H1 (cell line): Measurements from ENCODE around the gene DCAF17. TPM values are rescaled to one million over a fixed set of nuclear protein-coding genes. Genes with fewer than 3 reads are reported as not detected.

ENCODE experiments used
- CTCF ChIA-PET: fragments of 300-600 bp; sonication (Branson Sonifier 250); formaldehyde crosslinking; loops from one replicate; lab custom pipeline; 2021; ENCODE audit not compliant: partially characterized antibody; lab: Charles Lee
- POLR2A ChIA-PET: fragments of 300-600 bp; sonication (Branson Sonifier 250); formaldehyde crosslinking; loops from one replicate; lab custom pipeline; 2021; ENCODE audit warnings: inconsistent platforms; ENCODE audit not compliant: partially characterized antibody; lab: Charles Lee
- DNase-seq, 2 experiments: peaks; one replicate each; pipeline versions ENCODE4 v3.0.0 to v3.0.0-alpha.2; 2010 to 2022; ENCODE audit warnings: low spot score in 2 of 2, low read depth in 1 of 2, mixed read lengths in 1 of 2
- FAIRE-seq: peaks from 2 replicates; lab custom pipeline; 2011; peaks lifted over from hg19 to GRCh38; lab: Jason Lieb, UNC
- H2AFZ ChIP-seq: 2 replicates; pipeline ENCODE4 v1.8.1; 2012; ENCODE audit warnings: low read length, inconsistent platforms
- H2AK5ac ChIP-seq: 2 replicates; pipeline ENCODE4 v1.6.1; 2013; ENCODE audit warnings: low read depth, low read length
- H2BK120ac ChIP-seq: replicated peaks from 2 replicates; pipeline ENCODE3; 2013; ENCODE audit warnings: low read depth, low read length, inconsistent platforms
- H2BK12ac ChIP-seq: 2 replicates; pipeline ENCODE4 v1.6.1; 2013; ENCODE audit warnings: low read depth, low read length
- H2BK15ac ChIP-seq: 2 replicates; pipeline ENCODE4 v1.6.1; 2013; ENCODE audit warnings: low read length
- H2BK20ac ChIP-seq: 2 replicates; pipeline ENCODE4 v1.6.1; 2013; ENCODE audit warnings: low read length
- H2BK5ac ChIP-seq: 2 replicates; pipeline ENCODE4 v1.6.1; 2013; ENCODE audit warnings: low read depth, low read length
- H3K14ac ChIP-seq: 2 replicates; pipeline ENCODE4 v1.6.1; 2013; ENCODE audit warnings: inconsistent platforms; ENCODE audit not compliant: insufficient read length
- H3K18ac ChIP-seq: 2 replicates; pipeline ENCODE4 v1.6.1; 2013; ENCODE audit warnings: low read length; ENCODE audit errors: extremely low read depth
- H3K23ac ChIP-seq: 2 replicates; pipeline ENCODE4 v1.6.1; 2013; ENCODE audit warnings: inconsistent platforms; ENCODE audit not compliant: insufficient read length
- H3K23me2 ChIP-seq: 2 replicates; pipeline ENCODE4 v1.6.1; 2013; ENCODE audit warnings: low read depth, low read length
- H3K27ac ChIP-seq: 2 replicates; pipeline ENCODE4 v1.6.1; 2011; ENCODE audit warnings: low read depth, low read length, inconsistent platforms
- H3K27me3 ChIP-seq, 4 experiments: replicated peaks in 1 of 4; 1 replicate in 1 of 4; 2 replicates in 3 of 4; pipeline versions ENCODE4 v1.6.1 to v1.8.1; 2011 to 2013; ENCODE audit warnings: low read length in 3 of 4, mild to moderate bottlenecking in 3 of 4, inconsistent platforms in 2 of 4, mixed read lengths in 2 of 4, moderate library complexity in 1 of 4; ENCODE audit not compliant: control insufficient read depth in 3 of 4, insufficient read depth in 3 of 4; ENCODE audit errors: extremely low read depth in 1 of 4
- H3K36me3 ChIP-seq, 4 experiments: 2 replicates each; pipeline versions ENCODE4 v1.6.1 to v1.8.1; 2011 to 2013; ENCODE audit warnings: mild to moderate bottlenecking in 4 of 4, low read length in 3 of 4, moderate library complexity in 2 of 4, control low read depth in 1 of 4, inconsistent platforms in 1 of 4; ENCODE audit not compliant: insufficient read depth in 4 of 4, control insufficient read depth in 2 of 4
- H3K4ac ChIP-seq: replicated peaks from 2 replicates; pipeline ENCODE3; 2013; ENCODE audit warnings: low read length, low read depth, mixed read lengths, inconsistent platforms; ENCODE audit not compliant: insufficient read length
- H3K4me1 ChIP-seq, 4 experiments: replicated peaks in 1 of 4; 1 replicate in 1 of 4; 2 replicates in 3 of 4; pipeline versions ENCODE4 v1.6.1 to v1.8.1; 2011 to 2013; ENCODE audit warnings: low read length in 3 of 4, inconsistent platforms in 2 of 4, mixed read lengths in 1 of 4; ENCODE audit not compliant: insufficient read depth in 4 of 4, control insufficient read depth in 3 of 4
- H3K4me2 ChIP-seq, 2 experiments: 2 replicates each; pipeline versions ENCODE4 v1.6.1 to v1.8.1; 2011 to 2013; ENCODE audit warnings: low read depth in 2 of 2, low read length in 2 of 2, control low read depth in 1 of 2, inconsistent platforms in 1 of 2, mild to moderate bottlenecking in 1 of 2; ENCODE audit not compliant: insufficient read depth in 1 of 2
- H3K4me3 ChIP-seq, 4 experiments: fragments of 200-600, 300-600 bp in 1 of 4; sonication (generic), shearing (Covaris generic), sonication (Bioruptor Twin) in 1 of 4; 2 replicates each; pipeline versions ENCODE4 v1.5.1 to v1.8.1; 2011 to 2016; ENCODE audit warnings: low read length in 4 of 4, low read depth in 3 of 4, control low read depth in 2 of 4, inconsistent platforms in 2 of 4, mild to moderate bottlenecking in 2 of 4, mixed read lengths in 1 of 4, moderate library complexity in 1 of 4; ENCODE audit not compliant: insufficient read depth in 2 of 4; ENCODE audit errors: extremely low read depth in 1 of 4
- H3K56ac ChIP-seq: replicated peaks from 2 replicates; pipeline ENCODE3; 2013; ENCODE audit warnings: low read depth, mild to moderate bottlenecking, mixed read lengths, low read length, inconsistent platforms; ENCODE audit not compliant: insufficient read length
- H3K79me1 ChIP-seq: 2 replicates; pipeline ENCODE4 v1.6.1; 2013; ENCODE audit warnings: low read depth, low read length, control low read depth
- H3K79me2 ChIP-seq, 2 experiments: 2 replicates each; pipeline versions ENCODE4 v1.6.1 to v1.8.1; 2012 to 2013; ENCODE audit warnings: low read length in 2 of 2, mild to moderate bottlenecking in 2 of 2, inconsistent platforms in 1 of 2; ENCODE audit not compliant: insufficient read depth in 2 of 2, control insufficient read depth in 1 of 2
- H3K9ac ChIP-seq, 4 experiments: replicated peaks in 1 of 4; 1 replicate in 1 of 4; 2 replicates in 3 of 4; pipeline versions ENCODE4 v1.6.1 to v1.8.1; 2011 to 2013; ENCODE audit warnings: low read depth in 3 of 4, low read length in 3 of 4, control low read depth in 2 of 4, mild to moderate bottlenecking in 2 of 4, moderate library complexity in 2 of 4, inconsistent platforms in 1 of 4; ENCODE audit errors: extremely low read depth in 1 of 4
- H3K9me3 ChIP-seq, 2 experiments: 2 replicates each; pipeline versions ENCODE4 v1.6.1 to v1.8.1; 2012 to 2013; ENCODE audit warnings: mild to moderate bottlenecking in 2 of 2, moderate library complexity in 2 of 2, control low read depth in 1 of 2, inconsistent platforms in 1 of 2, low read depth in 1 of 2, low read length in 1 of 2, mixed read lengths in 1 of 2; ENCODE audit not compliant: insufficient read depth in 2 of 2
- H4K20me1 ChIP-seq, 2 experiments: replicated peaks in 1 of 2; 2 replicates each; pipeline versions ENCODE3 to v1.8.1; 2011 to 2013; ENCODE audit warnings: inconsistent platforms in 2 of 2, low read length in 2 of 2, mild to moderate bottlenecking in 1 of 2; ENCODE audit not compliant: insufficient read depth in 2 of 2, control insufficient read depth in 1 of 2
- H4K5ac ChIP-seq: 2 replicates; pipeline ENCODE4 v1.6.1; 2013; ENCODE audit warnings: low read length, low read depth, mixed read lengths, inconsistent platforms; ENCODE audit not compliant: insufficient read length
- H4K8ac ChIP-seq: 2 replicates; pipeline ENCODE4 v1.8.0; 2013; ENCODE audit warnings: mild to moderate bottlenecking, moderate library complexity, low read length, inconsistent platforms; ENCODE audit not compliant: insufficient read depth; ENCODE audit errors: extremely low read depth
- H4K91ac ChIP-seq: replicated peaks from 2 replicates; pipeline ENCODE3; 2013; ENCODE audit warnings: low read length, mixed read lengths, inconsistent platforms; ENCODE audit not compliant: insufficient read length
- SIRT6 ChIP-seq: IDR thresholded peaks from one replicate; pipeline ENCODE4 v1.7.1; 2012; ENCODE audit warnings: low read length, inconsistent platforms
- WGBS, 2 experiments: shearing (Covaris generic) in 1 of 2; methylation state at CpG; one replicate each; pipeline versions ENCODE4 v1.1.6 to v1.1.7; 2013 to 2015; ENCODE audit warnings: low lambda C conversion rate in 2 of 2, mixed read lengths in 2 of 2, inconsistent platforms in 1 of 2, low coverage in 1 of 2, missing lambda C conversion rate in 1 of 2; ENCODE audit not compliant: insufficient replicate concordance in 2 of 2, insufficient coverage in 1 of 2, insufficient read length in 1 of 2; ENCODE audit errors: extremely low coverage in 1 of 2, missing lambda C conversion rate in 1 of 2; 5-methylcytosine and 5-hydroxymethylcytosine counted together
- polyA plus RNA-seq, 7 experiments: library from polyadenylated mRNA; depleted of rRNA in 3 of 7; stranded (reverse) in 5 of 7; unstranded in 2 of 7; fragments of >200 nt in 5 of 7; fragments of 200-250 nt in 2 of 7; gene quantifications; 1 replicate in 5 of 7; 2 replicates in 1 of 7; 4 replicates in 1 of 7; pipeline versions ENCODE4 v1.2.1 to v1.2.3, GENCODE V29; 2011 to 2013; ENCODE audit warnings: missing spikeins in 2 of 7, mixed read lengths in 2 of 7
- total RNA-seq: library from RNA; stranded (reverse); fragmentation: NEBNext Ultra II Directional; extraction: Animal tissue kit (Norgen Biotek cat#: 25700); gene quantifications from 2 replicates; pipeline ENCODE4 v1.2.1, GENCODE V29; 2021

Gene DCAF17
- total and polyA plus RNA-seq, 2 of the 8 experiments (the other 6 are each of a cell fraction or from before 2014, with no cell fraction given) = 10.7 to 30.0 TPM

DNA sequence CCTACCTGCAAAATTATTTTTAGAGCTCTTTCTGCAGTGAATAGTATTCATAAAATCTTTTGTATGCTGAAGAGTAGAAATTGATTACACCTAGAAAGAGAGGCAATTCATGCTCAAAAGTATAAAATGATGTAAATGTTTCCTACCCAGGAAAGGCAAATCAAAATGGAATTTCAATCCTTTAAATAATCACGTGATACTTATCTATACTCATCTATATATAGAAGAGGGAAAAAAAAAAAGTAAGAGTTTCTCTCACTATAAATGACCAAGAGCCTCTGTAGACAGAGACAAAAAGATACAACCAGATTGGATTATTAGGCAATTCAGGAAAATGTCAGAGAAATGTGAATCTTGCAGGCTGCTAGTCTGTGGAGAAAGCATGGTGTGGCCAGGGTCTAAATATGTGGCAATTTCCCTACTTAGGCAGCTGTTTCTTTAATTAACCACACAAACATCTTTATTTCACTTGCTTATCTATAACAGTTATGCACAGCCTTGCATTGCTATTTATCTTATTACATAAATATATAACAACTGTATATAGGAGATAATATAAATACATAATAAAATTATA lies 39.8 kb upstream of the DCAF17 start:
- H3K23ac ChIP-seq = no peak overlapping the region
- no peak overlapping the region for H3K4me2 ChIP-seq
- no peak overlapping the region for H3K4ac ChIP-seq
- peaks cover 0 to 69% of the 10 kb centered on the region in 2 experiments; a peak in 2 of 4 replicates for H3K79me2 ChIP-seq
- no peaks in the 10 kb centered on the region for H3K9me3 ChIP-seq
- no peaks in the 10 kb centered on the region for H3K79me1 ChIP-seq
- ChIA-PET CTCF (interaction anchor here (0.8 to 1.2 kb wide), 4 partner anchors 22 to 307 kb away, joined by 3 to 5 read pairs (median 3); partner anchors contain the start of genes DCAF17 and METTL8), POLR2A (interaction anchor here (1.2 kb wide), 1 partner anchor 40 kb away, joined by 3 read pairs; the partner anchor contains the start of genes DCAF17 and METTL8)
- H3K23me2 ChIP-seq = no peaks in the 10 kb centered on the region
- H3K14ac ChIP-seq = no peak overlapping the region
- no peaks in the 10 kb centered on the region for H3K27me3 ChIP-seq
- no peaks in the 10 kb centered on the region for H4K20me1 ChIP-seq
- no peak overlapping the region for H2BK15ac ChIP-seq
- H4K8ac ChIP-seq = no peak overlapping the region
- no peak overlapping the region for H4K91ac ChIP-seq
- no peak overlapping the region for H2AK5ac ChIP-seq
- 88% methylated on average over 1 of the region's 1 CpG; no CpG with 5 or more reads in 1 of the 2 experiments for WGBS, 2 experiments
- H4K5ac ChIP-seq = no peak overlapping the region
- no peak overlapping the region for H2BK12ac ChIP-seq
- FAIRE-seq (no peak), DNase-seq (no peak)
- H3K56ac ChIP-seq = no peak overlapping the region
- H3K27ac ChIP-seq = no peak overlapping the region
- H2AFZ ChIP-seq = no peak overlapping the region
- no peak overlapping the region for H3K18ac ChIP-seq
- no peak overlapping the region for H2BK120ac ChIP-seq
- no peaks in the 10 kb centered on the region for H3K36me3 ChIP-seq
- no peak overlapping the region for H3K4me3 ChIP-seq
- H2BK5ac ChIP-seq = no peak overlapping the region
- TF ChIP-seq SIRT6 = no peak
- H3K9ac ChIP-seq = no peak overlapping the region
- no peak overlapping the region for H2BK20ac ChIP-seq
- peaks cover 0 to 5% (median under 1%) of the 10 kb centered on the region in 4 experiments; a peak in 2 of 7 replicates for H3K4me1 ChIP-seq
